ENCODE data around the gene ERGIC1. TPM values are rescaled to one million over a fixed set of nuclear protein-coding genes. Genes with fewer than 3 reads are reported as not detected.

ERGIC1 gene
- total RNA-seq, 4 donors from 2014 or later, result 54.4 to 108 (median 88.0) TPM

DNA sequence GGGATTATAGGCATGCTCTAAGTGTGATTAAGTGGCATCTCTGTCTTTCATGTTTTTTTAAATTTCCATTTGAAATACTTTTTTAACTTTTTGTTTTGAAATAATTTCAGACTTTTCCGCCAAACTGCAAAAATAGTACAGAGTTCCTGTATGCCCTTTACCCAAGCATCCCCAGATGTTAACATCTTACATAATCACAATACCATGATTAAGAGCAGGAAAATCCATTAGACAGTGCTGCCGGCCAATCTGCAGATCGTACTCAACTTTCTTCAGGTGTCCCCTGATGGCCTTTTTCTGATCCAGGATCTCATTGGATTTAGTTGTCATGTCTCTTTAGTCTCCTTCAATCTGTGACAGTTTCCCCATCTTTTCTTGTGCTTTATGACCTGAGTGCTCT, 49.0 kb downstream of the ERGIC1 start:
- ATAC-seq (no peak), DNase-seq (no peak)
- H3K9me3 ChIP-seq, result no peaks in the 10 kb centered on the region
- no peaks in the 10 kb centered on the region for H3K36me3 ChIP-seq
- no peak overlapping the region for H3K27ac ChIP-seq
- in situ Hi-C loops (cut with MboI; ENCODE audit: low sequenced_read_pairs in 4 of 4), result no loop called here
- H3K4me3 ChIP-seq, result no peak overlapping the region
- H3K4me1 ChIP-seq, result peaks cover 31 to 34% of the 10 kb centered on the region in 2 donors
- H3K27me3 ChIP-seq, result no peaks in the 10 kb centered on the region
- intact Hi-C loops (cut with DNase I; ENCODE audit: low total_unique reads), result no loop called here
- TF ChIP-seq, protein P1, sequence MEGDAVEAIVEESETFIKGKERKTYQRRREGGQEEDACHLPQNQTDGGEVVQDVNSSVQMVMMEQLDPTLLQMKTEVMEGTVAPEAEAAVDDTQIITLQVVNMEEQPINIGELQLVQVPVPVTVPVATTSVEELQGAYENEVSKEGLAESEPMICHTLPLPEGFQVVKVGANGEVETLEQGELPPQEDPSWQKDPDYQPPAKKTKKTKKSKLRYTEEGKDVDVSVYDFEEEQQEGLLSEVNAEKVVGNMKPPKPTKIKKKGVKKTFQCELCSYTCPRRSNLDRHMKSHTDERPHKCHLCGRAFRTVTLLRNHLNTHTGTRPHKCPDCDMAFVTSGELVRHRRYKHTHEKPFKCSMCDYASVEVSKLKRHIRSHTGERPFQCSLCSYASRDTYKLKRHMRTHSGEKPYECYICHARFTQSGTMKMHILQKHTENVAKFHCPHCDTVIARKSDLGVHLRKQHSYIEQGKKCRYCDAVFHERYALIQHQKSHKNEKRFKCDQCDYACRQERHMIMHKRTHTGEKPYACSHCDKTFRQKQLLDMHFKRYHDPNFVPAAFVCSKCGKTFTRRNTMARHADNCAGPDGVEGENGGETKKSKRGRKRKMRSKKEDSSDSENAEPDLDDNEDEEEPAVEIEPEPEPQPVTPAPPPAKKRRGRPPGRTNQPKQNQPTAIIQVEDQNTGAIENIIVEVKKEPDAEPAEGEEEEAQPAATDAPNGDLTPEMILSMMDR (IDR thresholded peaks at IDR 0.05 in 4 of 5, conservative IDR thresholded peaks at IDR 0.05 in 1 of 5), result no peak
- TF ChIP-seq POLR2A (IDR thresholded peaks at IDR 0.05), result no peak

DNA sequence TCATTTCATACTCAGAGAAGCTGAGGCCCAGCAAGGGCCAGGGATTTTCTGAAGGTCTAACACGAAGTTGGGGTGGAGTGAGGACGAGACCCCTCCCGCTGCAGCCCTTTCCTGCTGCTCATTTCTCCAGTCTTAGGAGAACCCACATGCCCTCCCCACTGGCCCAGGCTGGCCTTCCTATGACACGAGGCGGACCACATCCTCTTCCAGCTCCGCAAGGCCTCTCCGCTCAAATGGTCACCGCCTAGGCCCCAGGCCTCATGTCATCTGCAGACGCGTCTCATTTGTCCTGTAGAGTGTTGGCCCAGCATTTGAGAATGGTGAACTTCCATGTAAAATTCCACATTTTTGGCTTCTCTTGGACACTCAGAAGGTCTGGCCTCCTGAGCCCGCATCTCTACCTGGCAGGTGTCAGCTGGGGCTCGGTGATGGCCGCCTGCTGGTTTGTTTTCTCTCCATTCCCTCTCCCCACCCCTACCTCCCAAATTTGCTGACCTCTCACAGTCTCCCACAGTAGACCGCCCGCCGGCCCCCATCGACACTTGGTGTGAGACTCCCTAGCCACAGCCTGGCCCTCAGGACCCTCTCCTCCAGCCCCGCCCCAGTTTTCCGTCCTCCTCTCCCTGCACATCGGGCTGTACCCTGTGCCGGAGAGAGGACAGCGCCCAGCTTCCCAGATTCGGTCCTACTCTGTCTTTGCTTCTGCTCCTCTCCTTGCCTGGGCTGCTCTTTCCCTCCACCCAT, 51.7 kb downstream of the ERGIC1 start:
- Histone ChIP-seq H3K9me3 (no peaks in the 10 kb centered on the region), H3K4me1 (peaks cover 15 to 20% of the 10 kb centered on the region in 2 donors), H3K27ac (peak overlapping the region in 2 of 4 donors; percentile 67 to 68), H3K36me3 (no peaks in the 10 kb centered on the region), H3K27me3 (no peaks in the 10 kb centered on the region), H3K4me3 (no peak overlapping the region)
- intact Hi-C loops (cut with DNase I; ENCODE audit: low total_unique reads), result no loop called here
- no peak for DNase-seq
- TF ChIP-seq, protein P1 (IDR thresholded peaks at IDR 0.05 in 4 of 5, conservative IDR thresholded peaks at IDR 0.05 in 1 of 5), result no peak
- TF ChIP-seq POLR2A (IDR thresholded peaks at IDR 0.05), result no peak
- in situ Hi-C loops (cut with MboI; ENCODE audit: low sequenced_read_pairs in 4 of 4), result no loop called here
- no peak for ATAC-seq

DNA sequence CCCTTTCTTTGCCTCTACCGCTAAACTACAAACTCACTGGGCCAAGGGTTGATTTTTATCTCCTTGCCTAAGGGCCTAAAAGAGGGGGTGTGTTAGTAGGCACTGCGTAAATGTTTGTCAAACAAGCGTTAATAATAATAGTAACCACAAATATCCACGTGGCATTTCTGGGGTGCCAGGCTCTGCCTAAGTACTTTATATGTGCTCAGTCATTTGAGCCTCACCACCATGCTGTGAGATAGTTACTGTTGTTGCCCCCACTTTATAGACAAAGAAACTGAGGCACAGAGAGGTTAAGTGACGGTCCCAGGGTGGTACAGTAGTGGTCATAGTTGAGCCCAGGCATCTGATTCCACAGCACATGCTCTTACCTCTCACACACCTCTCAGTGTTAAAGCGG, 52.4 kb downstream of the ERGIC1 start:
- H3K4me3 ChIP-seq, result no peak overlapping the region
- H3K27me3 ChIP-seq, result no peaks in the 10 kb centered on the region
- H3K9me3 ChIP-seq, result no peaks in the 10 kb centered on the region
- no peaks in the 10 kb centered on the region for H3K36me3 ChIP-seq
- peak overlapping the region; percentile 50 to 68 (median 61) for H3K27ac ChIP-seq
- DNase-seq (no peak), ATAC-seq (no peak)
- in situ Hi-C loops (cut with MboI; ENCODE audit: low sequenced_read_pairs in 4 of 4), result no loop called here
- peaks cover 15 to 27% of the 10 kb centered on the region in 2 donors for H3K4me1 ChIP-seq
- intact Hi-C loops (cut with DNase I; ENCODE audit: low total_unique reads), result no loop called here
- TF ChIP-seq, protein P1 (IDR thresholded peaks at IDR 0.05 in 4 of 5, conservative IDR thresholded peaks at IDR 0.05 in 1 of 5), result no peak
- TF ChIP-seq POLR2A (IDR thresholded peaks at IDR 0.05), result no peak

GRCh38 chr5:172886974-172887501, 53.0 kb downstream of the ERGIC1 start:
- peak; percentile 59 to 67 for ATAC-seq
- peak overlapping the region in 1 of 4 donors; percentile 9 for H3K4me3 ChIP-seq
- in situ Hi-C loops (cut with MboI; ENCODE audit: low sequenced_read_pairs in 4 of 4), result no loop called here
- H3K4me1 ChIP-seq, result peaks cover 20 to 33% of the 10 kb centered on the region in 2 donors
- H3K27me3 ChIP-seq, result no peaks in the 10 kb centered on the region
- intact Hi-C loops (cut with DNase I; ENCODE audit: low total_unique reads), result no loop called here
- H3K9me3 ChIP-seq, result no peaks in the 10 kb centered on the region
- H3K27ac ChIP-seq, result peak overlapping the region; percentile 50 to 68 (median 61)
- DNase-seq, result peak; percentile 56 to 71
- no peaks in the 10 kb centered on the region for H3K36me3 ChIP-seq
- TF ChIP-seq, protein P1 (IDR thresholded peaks at IDR 0.05 in 4 of 5, conservative IDR thresholded peaks at IDR 0.05 in 1 of 5), result no peak
- peak; percentile 44 to 58 for TF ChIP-seq POLR2A (IDR thresholded peaks at IDR 0.05)
